ENCODE results near the gene ZNF785. TPM values are rescaled to one million over a fixed set of nuclear protein-coding genes. Genes with fewer than 3 reads are reported as not detected.

Gene ZNF785
- total RNA-seq, 1 experiment from 2014 or later: 18.8 TPM

DNA sequence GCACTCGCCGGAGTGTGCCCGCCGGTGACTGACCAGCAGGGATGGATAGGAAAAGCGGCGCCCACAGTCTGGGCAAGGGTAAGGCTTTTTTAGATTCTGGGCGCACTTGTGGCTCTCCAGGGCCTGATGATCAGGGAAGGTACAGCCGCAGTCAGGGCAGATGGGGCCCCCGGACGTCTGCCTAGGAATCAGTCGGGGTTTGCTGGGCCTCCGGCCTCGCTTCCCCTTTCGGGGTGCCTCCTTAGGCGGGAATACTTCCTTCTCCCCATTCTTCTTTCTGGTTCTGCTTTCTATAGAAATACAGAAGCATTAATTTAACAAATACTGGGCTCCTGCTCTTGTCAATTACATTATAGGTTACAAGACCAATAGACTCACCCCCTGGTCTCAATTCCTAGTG is 19.7 kb upstream of the ZNF785 start:
- Histone ChIP-seq H3K4ac (ENCODE audit: low read depth, low read length) (no peak overlapping the region), H3K23me2 (ENCODE audit: insufficient read length, low read depth, low read length, poor library complexity, severe bottlenecking) (peaks cover 5% of the 10 kb centered on the region), H3K4me2 (ENCODE audit: insufficient read depth, insufficient read length, low read length) (no peak overlapping the region), H3K9me3 (ENCODE audit: control insufficient read depth, low read depth, low read length) (no peaks in the 10 kb centered on the region), H3T11ph (ENCODE audit: low read length) (no peak overlapping the region), H4K8ac (replicated peaks; ENCODE audit: insufficient read length, low read depth, low read length) (no peak overlapping the region), H4K5ac (ENCODE audit: insufficient read length, low read depth, low read length) (no peak overlapping the region), H4K91ac (ENCODE audit: insufficient read length, low read depth, low read length) (no peak overlapping the region), H2BK5ac (ENCODE audit: insufficient read length, low read length) (no peak overlapping the region), H3K9ac (ENCODE audit: extremely low read depth, insufficient read length, low read length) (no peak overlapping the region), H3K27me3 (ENCODE audit: insufficient read depth, low read length) (no peaks in the 10 kb centered on the region), H3K79me2 (ENCODE audit: insufficient read depth, low read length) (peaks cover 2% of the 10 kb centered on the region; the same call in 1 of the 2 replicates), H2BK120ac (ENCODE audit: low read depth, low read length, poor library complexity, severe bottlenecking) (no peak overlapping the region), H2AFZ (ENCODE audit: low read length) (no peak overlapping the region), H3K79me1 (ENCODE audit: insufficient read depth, low read depth, low read length, poor library complexity, severe bottlenecking) (no peaks in the 10 kb centered on the region), H2BK12ac (ENCODE audit: insufficient read length, low read depth, low read length) (no peak overlapping the region), H2BK20ac (ENCODE audit: low read depth, low read length, poor library complexity, severe bottlenecking) (no peak overlapping the region), H3K14ac (ENCODE audit: insufficient read depth, low read length) (no peak overlapping the region), H3K4me1 (ENCODE audit: insufficient read depth, low read length) (no peaks in the 10 kb centered on the region), H3K27ac (ENCODE audit: insufficient read length, low read depth, low read length) (no peak overlapping the region), H3K23ac (ENCODE audit: insufficient read length, low read depth, low read length) (no peak overlapping the region), H2AK5ac (ENCODE audit: insufficient read length, low read length) (no peak overlapping the region), H3K56ac (ENCODE audit: insufficient read length, low read depth, low read length) (no peak overlapping the region), H4K20me1 (ENCODE audit: control insufficient read depth, insufficient read depth, insufficient read length) (no peaks in the 10 kb centered on the region), H2BK15ac (ENCODE audit: low read depth, low read length) (no peak overlapping the region), H3K18ac (ENCODE audit: insufficient read length, low read depth, low read length) (no peak overlapping the region)
- Mint-ChIP-seq H3K27ac (no peak overlapping the region), H3K4me3 (no peak overlapping the region), H3K27me3 (ENCODE audit: low read depth) (no peaks in the 10 kb centered on the region), H3K9me3 (peaks cover 0 to 3% of the 10 kb centered on the region in 2 experiments; a peak in 2 of 5 replicates), H3K36me3 (ENCODE audit: insufficient read depth in 1 of 3, low read depth in 3 of 3) (peaks cover 17 to 51% (median 45%) of the 10 kb centered on the region in 3 experiments; a peak in 6 of 7 replicates), H3K4me1 (peaks cover 0 to 5% of the 10 kb centered on the region in 2 experiments; a peak in 1 of 4 replicates)
- no CpG with 5 or more reads among the region's 15 CpGs for WGBS (ENCODE audit: extremely low coverage, insufficient read length, low lambda C conversion rate)
- TF ChIP-seq, protein P1, sequence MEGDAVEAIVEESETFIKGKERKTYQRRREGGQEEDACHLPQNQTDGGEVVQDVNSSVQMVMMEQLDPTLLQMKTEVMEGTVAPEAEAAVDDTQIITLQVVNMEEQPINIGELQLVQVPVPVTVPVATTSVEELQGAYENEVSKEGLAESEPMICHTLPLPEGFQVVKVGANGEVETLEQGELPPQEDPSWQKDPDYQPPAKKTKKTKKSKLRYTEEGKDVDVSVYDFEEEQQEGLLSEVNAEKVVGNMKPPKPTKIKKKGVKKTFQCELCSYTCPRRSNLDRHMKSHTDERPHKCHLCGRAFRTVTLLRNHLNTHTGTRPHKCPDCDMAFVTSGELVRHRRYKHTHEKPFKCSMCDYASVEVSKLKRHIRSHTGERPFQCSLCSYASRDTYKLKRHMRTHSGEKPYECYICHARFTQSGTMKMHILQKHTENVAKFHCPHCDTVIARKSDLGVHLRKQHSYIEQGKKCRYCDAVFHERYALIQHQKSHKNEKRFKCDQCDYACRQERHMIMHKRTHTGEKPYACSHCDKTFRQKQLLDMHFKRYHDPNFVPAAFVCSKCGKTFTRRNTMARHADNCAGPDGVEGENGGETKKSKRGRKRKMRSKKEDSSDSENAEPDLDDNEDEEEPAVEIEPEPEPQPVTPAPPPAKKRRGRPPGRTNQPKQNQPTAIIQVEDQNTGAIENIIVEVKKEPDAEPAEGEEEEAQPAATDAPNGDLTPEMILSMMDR (conservative IDR thresholded peaks at IDR 0.05): no peak
- DNase-seq: no peak
